Left ventricle myocardium superior (tissue), 1 donor: Measurements from ENCODE around the gene PTPRM. TPM values are rescaled to one million over a fixed set of nuclear protein-coding genes. Genes with fewer than 3 reads are reported as not detected.

ENCODE experiments used
- ATAC-seq: fragments of 200-7000 bp; cut with Tn5 transposase; one replicate; pipeline ENCODE4 v1.9.1; 2020; ENCODE audit warnings: mild to moderate bottlenecking, moderate library complexity
- DNase-seq: peaks from one replicate; pipeline ENCODE4 v3.0.0-alpha.2; 2020
- intact Hi-C: fragments of 100-400 bp; cut with micrococcal nuclease; formaldehyde crosslinking; loops from one replicate; pipeline ENCODE4 v1.11.0; 2022
- total RNA-seq: library from RNA; stranded (reverse); fragmentation: NEBNext Ultra II Directional; extraction: Animal tissue kit (Norgen Biotek cat#: 25700); gene quantifications from one replicate; pipeline ENCODE4 v1.2.1, GENCODE V29; 2021
- donor health status: DM: no; HTN: yes; CAD: no; lungs with severe emphysema.

PTPRM gene
- total RNA-seq, 1 donor from 2014 or later: 100 TPM

DNA sequence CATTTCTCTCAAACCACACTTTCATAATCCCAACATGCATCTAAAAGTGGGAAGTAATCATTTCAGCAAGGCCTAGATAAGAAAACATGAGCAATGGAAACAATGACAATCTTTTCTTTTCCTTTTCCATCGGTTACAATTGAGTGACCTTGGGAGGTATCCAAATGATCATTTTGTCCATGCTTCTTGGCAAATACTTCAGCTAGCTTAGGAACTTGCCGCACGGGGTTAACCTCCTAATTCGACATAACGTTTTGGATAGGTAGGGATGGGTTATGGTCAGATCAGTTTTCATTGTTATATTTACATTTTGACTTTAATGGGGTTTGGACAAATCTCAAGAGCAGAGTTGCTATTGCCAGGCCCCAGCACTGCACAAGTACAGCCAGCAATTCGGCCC is 4.6 kb upstream of the PTPRM start:
- intact Hi-C loops: loop anchor here (5.0 kb wide), 1 partner anchor 285 kb away; no protein-coding TSS in a partner anchor
- ATAC-seq: no peak
- DNase-seq: no peak

DNA sequence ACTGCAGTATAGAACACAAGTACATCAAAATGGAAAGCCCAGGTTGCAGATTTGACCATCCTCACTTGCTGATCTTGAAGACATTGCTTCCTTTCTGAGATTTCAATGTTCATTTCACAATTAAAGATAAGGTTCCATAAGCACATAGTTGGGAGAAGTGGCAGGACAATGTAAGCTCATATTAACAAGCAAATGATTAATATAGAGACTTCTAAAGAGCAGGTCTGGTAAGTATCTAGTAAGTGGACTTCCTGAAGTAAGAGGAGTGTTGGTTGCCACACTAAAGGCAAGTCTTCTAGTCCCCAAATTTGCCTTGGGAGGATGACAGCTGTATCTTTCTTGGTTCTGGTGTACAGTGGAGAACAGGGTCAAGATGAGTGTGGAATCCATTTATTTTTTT is 1.4 kb upstream of the PTPRM start:
- intact Hi-C loops: no loop called here
- ATAC-seq: no peak
- no peak for DNase-seq

DNA sequence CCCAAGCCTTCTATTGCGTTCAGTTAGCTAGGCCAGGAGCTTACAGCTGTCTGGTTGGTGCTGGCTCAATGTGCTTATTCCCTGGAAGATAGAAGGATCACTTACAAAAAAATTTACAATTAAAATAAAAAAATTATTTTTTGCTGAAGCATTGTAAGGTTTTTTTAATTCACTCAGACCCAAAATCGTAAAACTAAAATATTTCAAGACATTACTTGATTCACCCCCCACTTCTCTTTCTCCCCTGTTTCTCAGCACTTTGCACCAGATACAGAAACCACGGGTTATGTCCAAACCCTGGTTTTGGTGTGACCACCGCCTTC is 911 bp upstream of the PTPRM start:
- DNase-seq (no peak), ATAC-seq (no peak)
- intact Hi-C loops: no loop called here

DNA sequence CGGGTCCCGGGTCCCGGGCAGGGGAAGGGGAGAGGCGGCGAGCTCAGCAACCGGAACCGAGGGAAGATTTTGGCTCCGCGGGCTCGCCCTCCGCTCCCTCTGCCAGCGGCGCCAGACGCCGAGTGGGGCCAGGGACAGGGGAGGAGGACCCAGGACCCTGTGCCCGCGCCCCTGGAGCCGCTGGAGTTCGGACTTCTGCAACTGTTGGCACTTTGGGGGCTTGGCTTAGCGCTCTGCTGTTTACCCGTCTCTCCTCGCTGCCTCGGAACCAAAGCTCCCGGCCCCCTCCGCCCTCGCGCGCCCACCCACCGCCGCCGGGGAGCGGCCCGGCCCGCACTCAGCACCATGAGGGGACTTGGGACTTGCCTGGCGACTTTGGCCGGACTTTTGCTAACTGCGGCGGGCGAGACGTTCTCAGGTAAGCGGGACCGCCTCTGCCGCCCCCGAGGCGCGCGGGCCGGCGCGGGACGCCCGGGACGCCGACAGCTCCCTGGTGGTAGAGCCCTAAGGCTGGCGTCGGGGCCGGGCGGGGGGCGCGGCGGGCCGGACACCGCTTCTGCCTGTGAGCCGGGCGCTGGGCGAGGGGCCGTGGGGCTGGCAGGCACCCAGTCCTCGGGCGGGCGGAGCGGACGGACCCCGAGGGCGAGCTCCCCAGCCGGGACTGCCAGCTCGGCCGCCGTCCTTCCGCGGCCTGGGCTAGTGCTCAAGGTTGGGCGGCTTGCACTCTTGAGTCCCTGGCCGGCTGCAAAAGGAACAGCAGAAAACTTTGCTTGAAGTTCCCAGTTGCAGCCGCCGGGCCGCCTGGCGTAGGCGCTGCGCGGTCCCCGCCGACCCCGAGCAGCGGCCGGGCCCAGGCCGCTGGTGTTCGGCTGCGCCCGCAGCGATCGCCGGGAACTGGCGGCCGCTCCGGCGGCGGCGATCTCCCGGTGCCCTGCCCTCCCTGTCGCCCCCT is 634 bp downstream of the PTPRM start:
- DNase-seq: peak; percentile 72
- intact Hi-C loops: no loop called here
- ATAC-seq: peak; percentile 37

DNA sequence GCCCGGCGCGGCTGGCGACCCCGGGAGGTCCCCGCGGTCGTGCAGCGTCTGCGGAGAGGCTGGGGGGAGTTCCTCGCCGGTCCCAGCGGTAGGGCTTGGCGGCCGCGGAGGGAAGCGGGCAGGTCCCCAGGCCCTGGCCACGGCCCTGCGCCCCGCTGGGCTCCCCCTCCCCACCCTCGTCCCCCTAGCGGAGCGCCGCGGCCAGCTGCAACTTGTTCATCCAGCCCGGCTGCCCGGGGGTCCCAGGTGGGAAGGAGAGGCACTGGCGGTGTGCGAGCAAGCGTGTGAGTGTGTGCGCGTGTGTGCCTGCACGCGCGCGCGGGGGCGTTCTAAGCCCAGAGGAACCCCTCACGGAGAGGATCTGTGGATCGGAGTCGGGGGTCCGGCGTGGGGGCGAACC is 1.3 kb downstream of the PTPRM start:
- intact Hi-C loops: no loop called here
- ATAC-seq (peak; percentile 6), DNase-seq (peak; percentile 71)

DNA sequence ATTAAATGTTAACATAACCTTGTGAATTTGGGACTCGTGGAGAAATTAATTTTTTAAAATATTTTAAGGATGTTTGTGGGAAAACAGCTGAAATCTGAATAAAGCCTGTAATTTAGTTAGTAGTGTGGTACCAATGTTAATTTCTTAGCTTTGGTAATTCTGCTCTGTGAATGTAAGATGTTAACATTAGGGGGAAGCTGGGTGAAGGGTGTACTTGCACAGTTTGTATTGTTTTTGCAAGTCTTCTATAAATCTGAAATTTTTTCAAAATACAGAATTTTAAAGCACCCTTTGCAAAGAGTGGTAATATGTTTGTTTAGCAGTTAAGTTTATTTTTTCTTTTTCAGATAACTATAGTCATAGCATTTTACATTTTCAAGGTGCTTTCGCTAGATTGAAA is 4.5 kb downstream of the PTPRM start:
- ATAC-seq: no peak
- intact Hi-C loops: no loop called here

DNA sequence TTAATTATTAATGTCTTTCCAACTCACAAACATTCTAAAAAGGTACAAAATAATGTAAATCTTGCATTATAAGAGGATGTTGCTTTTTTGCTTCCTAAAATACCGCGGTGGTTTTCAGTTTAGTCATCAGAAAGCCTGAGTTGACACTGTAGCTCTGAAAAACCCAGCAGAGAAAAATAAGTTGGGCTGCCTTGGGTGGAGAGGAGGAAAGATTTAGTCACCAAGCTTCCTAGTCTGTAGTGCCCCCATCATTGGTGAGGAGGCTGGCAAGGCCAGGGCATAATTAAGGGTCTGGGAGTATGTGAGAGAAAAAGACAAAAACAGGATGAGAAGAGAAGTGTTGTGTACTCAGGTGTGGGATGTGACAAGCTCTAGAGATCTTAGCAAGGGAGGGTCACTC is 5.7 kb downstream of the PTPRM start:
- DNase-seq (no peak), ATAC-seq (no peak)
- intact Hi-C loops: no loop called here

More for the DNA sequence above, 4.5 kb downstream of the PTPRM start:
- DNase-seq: no peak

DNA sequence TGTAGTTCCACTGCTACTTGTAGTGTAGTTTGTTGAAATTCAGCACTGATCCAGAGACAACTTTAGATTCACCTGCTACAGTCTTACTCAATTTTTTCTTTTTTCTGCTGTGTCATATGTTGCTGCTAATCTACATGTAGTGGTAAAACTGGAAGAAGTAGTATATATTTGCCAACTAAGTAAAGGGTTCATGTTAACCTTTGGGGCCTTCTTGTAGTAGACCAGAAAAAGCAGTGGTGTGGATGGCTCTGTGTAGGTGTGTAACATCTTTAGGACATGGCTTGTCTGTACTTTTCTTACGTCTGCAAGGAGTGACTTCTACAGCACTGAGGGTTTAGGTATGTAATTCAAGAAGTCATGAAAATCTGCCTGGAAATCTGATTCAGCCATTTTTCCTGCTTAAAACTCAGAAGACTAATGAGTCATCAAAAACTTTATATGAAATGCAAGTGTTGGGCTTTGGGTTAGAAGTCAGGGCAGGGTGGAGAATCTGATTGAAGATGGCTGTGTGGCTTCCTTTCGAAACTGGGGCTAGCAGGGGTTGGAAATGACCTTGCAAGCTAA is 8.4 kb downstream of the PTPRM start:
- DNase-seq (no peak), ATAC-seq (no peak)
- intact Hi-C loops: no loop called here

DNA sequence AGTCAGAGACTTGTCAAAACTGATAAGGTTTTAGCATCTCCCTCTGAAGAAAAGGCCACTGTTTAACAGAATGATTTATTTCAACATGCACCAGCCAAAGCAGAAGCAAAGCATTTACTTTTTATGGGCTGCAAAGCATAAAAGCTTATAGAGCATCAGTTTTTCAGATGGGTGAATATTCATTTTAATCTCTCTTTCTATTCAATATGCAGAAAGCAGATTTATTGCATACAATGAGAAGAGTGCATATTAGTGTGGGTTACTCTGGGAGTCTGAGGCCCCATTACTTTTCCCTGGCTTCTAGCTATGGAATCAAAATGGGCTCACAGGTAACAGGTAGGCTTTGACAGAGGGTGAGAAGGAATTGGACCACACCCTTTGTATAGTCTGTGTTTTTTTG is 9.0 kb downstream of the PTPRM start:
- intact Hi-C loops: no loop called here
- DNase-seq (no peak), ATAC-seq (no peak)

DNA sequence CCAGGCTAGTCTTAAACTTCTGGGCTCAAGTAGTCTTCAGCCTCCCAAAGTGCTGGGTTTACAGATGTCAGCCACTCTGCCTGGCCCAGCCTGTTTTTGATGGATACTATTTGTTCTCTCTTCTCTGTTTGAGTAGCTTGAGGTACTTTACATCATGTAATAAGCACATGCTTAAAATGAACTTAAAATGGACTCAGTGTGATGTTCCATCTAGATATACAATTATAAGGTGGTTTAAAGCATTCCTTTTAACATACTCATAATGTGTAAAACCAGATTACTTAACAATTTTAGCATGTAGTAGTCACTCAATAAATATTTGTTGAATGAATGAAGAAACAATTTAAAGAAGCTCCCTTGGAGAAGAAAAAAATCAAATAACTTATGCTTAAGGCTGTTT is 9.6 kb downstream of the PTPRM start:
- intact Hi-C loops: no loop called here
- DNase-seq (no peak), ATAC-seq (no peak)

DNA sequence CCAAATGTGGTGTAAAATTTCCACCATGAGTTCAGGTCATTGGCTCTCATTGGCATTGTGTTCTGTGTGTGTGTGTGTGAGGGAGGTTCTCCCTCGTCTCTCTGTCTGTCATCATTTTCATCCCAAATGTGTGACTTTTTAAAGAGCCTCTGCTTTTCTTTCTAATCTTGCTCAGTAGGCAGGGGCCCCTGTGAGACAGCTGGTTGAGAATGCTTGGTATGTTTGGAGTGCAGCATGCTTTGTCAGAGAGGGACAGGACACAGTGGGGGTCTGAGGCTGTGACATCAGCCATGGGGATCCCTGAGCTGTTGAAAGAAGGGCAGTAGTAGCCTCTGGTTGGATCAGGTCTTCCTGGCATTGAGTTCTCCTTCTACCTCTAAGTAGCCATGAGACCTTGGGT is 10.6 kb downstream of the PTPRM start:
- no peak for ATAC-seq
- intact Hi-C loops: no loop called here

DNA sequence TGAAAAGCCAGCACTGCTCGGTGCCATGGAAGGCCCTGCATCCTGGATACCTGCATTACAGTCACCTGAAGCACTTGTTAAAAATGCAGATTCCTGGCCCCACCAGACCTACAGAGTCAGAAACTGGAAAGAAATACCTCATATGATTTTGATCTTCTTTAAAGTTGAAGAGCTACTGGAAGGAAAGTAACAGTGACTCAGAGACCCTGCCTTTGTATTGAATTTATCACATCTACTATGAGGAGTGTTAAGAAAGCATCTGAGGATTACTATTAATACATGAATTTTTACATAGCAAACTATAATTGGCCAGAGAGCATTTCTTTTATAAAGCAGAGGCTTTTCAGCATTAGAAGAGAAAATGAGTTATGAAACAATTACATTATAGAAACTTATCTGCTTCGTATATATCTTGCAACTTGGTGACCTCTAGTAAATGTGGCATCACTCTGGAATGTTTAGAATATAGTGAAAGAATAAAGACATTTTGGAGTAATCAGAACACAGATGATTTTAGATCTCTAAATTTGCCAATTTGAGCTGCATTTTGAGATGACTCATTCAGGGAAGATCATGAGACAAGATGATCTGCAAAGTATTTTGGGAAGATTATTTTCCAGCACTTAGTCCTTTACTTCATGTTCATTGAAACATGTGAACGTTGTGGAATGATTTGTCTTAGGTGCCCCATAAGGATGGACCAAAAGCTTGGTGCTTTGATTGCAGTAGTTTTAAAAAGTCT is 12.2 kb downstream of the PTPRM start:
- intact Hi-C loops: no loop called here
- DNase-seq (no peak), ATAC-seq (no peak)

More for the DNA sequence above, 10.6 kb downstream of the PTPRM start:
- DNase-seq: no peak

DNA sequence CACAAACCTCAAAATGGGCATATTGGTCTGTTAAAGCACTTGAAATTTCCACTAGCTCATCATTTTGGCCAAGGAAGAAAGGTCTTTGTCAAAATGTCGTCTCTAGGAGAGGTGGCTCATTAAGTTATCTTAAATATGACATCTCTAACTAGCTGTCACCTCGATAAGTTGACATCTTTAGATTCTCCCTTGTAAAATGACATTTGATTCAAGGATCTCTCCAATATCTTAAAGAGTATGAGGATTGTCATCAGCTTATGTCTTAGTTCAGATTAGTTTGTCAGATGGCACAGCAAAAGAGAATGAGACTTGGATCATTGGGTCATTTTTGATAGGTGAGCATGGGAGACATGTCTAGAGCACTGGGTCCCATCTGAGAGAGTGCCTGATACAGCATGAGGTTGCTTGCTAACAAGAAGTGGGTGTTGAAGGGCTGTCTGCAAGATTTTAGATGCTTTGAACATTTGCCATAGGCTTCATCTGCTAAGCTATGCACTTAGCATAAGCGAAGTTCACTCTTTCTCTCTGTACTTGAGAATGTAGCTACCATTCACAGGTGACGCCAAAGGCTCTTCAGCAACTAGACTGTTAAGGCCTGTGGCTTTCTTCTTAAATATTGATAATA is 12.9 kb downstream of the PTPRM start:
- peak; percentile 61 for ATAC-seq
- intact Hi-C loops: no loop called here
- DNase-seq: no peak

DNA sequence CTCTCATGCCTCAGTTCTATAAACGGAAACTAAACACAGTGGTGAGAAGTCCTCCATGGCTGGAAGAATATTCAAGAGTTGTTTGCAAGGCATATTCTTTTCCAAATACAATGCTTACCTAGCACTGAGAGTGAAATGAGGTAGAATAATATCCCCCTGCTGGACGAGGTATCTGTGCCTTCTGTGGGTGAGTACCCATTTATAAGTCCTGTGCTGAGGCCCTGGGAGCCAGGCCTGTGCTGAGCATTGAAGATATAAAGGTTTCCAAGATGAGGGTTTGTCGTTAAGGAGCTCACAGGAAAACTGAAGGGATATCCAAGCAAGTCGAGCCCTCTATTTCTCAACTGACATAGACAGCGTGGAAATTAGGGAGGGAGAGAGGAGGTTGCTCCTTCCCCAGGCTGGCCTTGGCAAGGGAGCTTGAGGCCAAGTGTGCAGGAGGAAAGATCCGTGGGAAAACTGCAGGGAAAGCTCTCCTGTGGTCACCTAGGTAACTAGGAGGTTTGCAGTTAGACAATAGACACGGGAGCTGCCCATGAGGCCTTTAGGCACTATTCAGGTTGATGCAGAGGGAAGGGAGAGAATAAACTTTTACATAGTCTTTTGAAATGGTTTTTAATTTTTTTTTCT is 17.6 kb downstream of the PTPRM start:
- intact Hi-C loops: no loop called here
- DNase-seq (no peak), ATAC-seq (peak; percentile 23)

DNA sequence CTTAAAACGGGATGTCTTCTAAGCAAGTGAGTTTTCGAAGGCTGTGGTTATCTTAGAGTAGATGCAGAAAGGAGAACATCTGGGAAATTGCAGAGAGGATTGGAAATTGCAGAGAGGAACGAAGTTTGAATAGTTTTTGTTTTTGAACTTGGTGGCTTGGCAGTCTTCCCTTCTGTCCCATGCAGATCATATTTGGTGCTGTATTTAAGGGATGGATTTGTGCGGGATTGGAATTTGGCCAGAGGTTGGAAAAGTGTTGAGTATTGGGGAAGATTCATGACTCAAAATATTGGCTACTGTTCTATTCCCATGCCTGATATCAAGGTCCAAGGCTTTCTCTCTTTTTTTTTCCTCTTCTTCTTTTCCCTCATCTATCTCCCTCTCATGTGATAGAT is 18.2 kb downstream of the PTPRM start:
- intact Hi-C loops: no loop called here
- DNase-seq (no peak), ATAC-seq (no peak)

DNA sequence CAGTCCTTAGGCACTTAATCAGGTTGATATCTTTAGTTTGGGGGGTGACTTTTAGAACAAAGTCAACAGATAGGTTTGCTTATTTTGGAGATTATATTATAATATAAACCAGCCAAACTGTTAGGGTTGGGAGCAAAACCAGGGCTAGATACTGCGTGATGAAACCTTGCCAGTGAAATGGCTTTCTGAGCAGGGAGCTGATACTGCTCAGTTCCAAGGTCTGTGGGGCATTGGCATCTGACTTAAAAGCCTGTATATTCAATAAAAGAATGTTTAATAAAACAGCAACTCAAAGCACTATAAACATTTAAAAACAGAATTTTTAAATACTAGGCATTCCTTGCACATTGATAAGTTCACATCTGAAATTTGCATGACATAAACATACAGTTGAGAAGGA is 19.3 kb downstream of the PTPRM start:
- DNase-seq (no peak), ATAC-seq (peak; percentile 47)
- intact Hi-C loops: no loop called here

DNA sequence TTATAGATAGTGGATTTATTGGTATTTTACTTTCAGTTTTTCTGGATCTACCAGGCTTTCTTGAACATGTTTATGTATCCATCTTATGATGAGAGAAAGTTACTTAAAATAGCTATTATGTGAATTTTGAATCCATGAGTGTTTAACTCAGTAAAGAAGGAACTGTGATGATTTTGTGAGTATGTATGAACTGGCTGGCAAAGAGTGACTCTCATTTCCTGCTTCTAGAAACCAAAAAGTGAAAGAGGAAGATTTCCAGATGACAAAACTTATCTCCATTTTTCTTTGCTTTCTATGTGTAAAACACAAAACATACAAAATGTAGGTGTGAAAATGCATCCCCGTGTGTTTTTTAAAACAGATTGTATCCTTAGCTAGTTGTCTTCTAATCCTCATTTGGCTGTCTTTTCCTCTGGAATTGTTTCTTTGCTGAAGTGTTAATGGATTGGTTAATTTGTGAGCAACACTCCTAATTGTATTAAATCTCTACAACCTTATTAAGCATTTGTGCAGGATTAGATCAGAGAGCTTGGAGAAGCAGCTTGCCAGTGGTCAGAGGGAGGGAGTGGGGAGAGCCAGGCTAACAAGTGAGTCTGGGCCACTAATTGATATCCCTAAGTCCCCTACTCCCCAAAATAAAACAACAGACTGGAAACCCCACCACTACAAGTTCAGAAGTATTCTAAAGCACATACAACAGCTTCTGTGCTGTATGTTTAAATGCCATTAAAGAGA is 23.9 kb downstream of the PTPRM start:
- intact Hi-C loops: no loop called here
- ATAC-seq (no peak), DNase-seq (no peak)

DNA sequence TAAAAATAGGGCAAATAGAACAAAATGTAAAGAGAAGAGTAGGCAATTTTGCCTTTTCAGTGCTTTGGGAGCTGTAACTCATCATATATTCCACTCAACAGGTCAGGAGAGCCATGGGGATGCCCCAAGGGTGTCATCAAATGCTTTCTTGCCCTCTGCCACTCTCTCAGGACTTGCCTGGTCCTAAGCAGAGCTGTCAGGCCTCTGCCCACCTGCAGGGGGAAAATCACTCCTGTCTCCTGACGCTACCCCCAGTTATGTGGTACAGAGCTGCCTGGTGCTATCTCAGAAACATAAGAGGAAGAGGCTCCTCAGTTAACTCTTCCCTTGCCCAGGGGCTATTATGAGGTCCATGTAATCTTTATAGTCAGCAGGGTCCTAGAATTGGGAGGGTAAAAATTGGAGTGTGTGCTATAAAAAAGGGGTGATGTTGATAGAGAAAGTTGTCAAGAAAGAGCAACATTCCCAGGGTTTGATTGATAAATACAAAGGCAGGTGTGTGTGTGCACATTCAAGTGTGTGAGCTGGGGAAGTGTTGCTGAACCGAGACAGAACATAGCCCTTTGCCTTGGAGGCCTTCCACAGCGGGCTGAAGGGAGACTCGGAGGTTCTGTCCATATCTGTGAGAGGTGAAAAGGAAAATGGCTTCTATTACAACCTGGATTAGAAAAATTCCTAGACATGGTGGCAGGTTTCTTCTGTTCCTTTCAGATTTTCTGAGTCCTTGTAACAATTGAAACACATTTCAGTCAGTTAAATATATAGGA is 25.4 kb downstream of the PTPRM start:
- DNase-seq: no peak
- peak; percentile 63 for ATAC-seq
- intact Hi-C loops: no loop called here
